Panc1 (cell line): ENCODE measurements around the gene TMEM256.

ENCODE experiments used
- POLR2AphosphoS5 ChIP-seq: IDR thresholded peaks from 2 replicates; pipeline ENCODE4 v1.6.1; 2012; ENCODE audit warnings: mild to moderate bottlenecking, low read depth, low read length, moderate library complexity
- TCF7L2 ChIP-seq: IDR thresholded peaks from 2 replicates; pipeline ENCODE4 v1.6.1; 2011; ENCODE audit warnings: mild to moderate bottlenecking, low read depth, low read length, inconsistent platforms
- TF ChIP-seq, protein P1 (sequence below): fragments of 450-650 bp; IDR thresholded peaks from 2 replicates; pipeline ENCODE4 v1.5.1; 2017; ENCODE audit warnings: mild to moderate bottlenecking

GRCh38 chr17:7441266-7441665 lies 37.4 kb upstream of the TMEM256 start:
- TF ChIP-seq, protein P1, sequence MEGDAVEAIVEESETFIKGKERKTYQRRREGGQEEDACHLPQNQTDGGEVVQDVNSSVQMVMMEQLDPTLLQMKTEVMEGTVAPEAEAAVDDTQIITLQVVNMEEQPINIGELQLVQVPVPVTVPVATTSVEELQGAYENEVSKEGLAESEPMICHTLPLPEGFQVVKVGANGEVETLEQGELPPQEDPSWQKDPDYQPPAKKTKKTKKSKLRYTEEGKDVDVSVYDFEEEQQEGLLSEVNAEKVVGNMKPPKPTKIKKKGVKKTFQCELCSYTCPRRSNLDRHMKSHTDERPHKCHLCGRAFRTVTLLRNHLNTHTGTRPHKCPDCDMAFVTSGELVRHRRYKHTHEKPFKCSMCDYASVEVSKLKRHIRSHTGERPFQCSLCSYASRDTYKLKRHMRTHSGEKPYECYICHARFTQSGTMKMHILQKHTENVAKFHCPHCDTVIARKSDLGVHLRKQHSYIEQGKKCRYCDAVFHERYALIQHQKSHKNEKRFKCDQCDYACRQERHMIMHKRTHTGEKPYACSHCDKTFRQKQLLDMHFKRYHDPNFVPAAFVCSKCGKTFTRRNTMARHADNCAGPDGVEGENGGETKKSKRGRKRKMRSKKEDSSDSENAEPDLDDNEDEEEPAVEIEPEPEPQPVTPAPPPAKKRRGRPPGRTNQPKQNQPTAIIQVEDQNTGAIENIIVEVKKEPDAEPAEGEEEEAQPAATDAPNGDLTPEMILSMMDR: no peak
- TF ChIP-seq POLR2AphosphoS5 (no peak), TCF7L2 (no peak)
